GM12891 (cell line): Measurements from ENCODE around the gene SENP2.

Experiments used
- PAX5 ChIP-seq: IDR thresholded peaks from 2 replicates; pipeline ENCODE4 v1.6.1; 2011; ENCODE audit warnings: low read length, moderate library complexity, mild to moderate bottlenecking; ENCODE audit not compliant: insufficient read depth, severe bottlenecking
- POLR2AphosphoS5 ChIP-seq: IDR thresholded peaks from 2 replicates; pipeline ENCODE4 v1.6.1; 2011; ENCODE audit warnings: low read depth, low read length, control low read depth
- TAF1 ChIP-seq: IDR thresholded peaks from 2 replicates; pipeline ENCODE4 v1.6.1; 2011; ENCODE audit warnings: low read depth, low read length, control low read depth

- TF ChIP-seq PAX5: no peak
- TF ChIP-seq TAF1: no peak
- TF ChIP-seq POLR2AphosphoS5: no peak
These were observed 27.7 kb upstream of the SENP2 start for GRCh38 chr3:185558395-185558794.
